NB4 (cell line): ENCODE measurements around the gene OPRD1.

ENCODE experiments used
- MYC ChIP-seq: IDR thresholded peaks from 2 replicates; pipeline ENCODE4 v1.6.1; 2011; ENCODE audit warnings: low read depth, low read length
- POLR2A ChIP-seq: IDR thresholded peaks from 2 replicates; pipeline ENCODE4 v1.6.1; 2011; ENCODE audit warnings: mild to moderate bottlenecking; ENCODE audit not compliant: insufficient read length; ENCODE audit errors: extremely low read depth
- TF ChIP-seq, protein P1 (sequence below): IDR thresholded peaks from one replicate; pipeline ENCODE4 v1.5.1; 2012; ENCODE audit warnings: low read depth, low read length
- TF ChIP-seq, protein P2 (sequence below): IDR thresholded peaks from 2 replicates; pipeline ENCODE4 v1.6.1; 2011; ENCODE audit warnings: low read depth, low read length

DNA sequence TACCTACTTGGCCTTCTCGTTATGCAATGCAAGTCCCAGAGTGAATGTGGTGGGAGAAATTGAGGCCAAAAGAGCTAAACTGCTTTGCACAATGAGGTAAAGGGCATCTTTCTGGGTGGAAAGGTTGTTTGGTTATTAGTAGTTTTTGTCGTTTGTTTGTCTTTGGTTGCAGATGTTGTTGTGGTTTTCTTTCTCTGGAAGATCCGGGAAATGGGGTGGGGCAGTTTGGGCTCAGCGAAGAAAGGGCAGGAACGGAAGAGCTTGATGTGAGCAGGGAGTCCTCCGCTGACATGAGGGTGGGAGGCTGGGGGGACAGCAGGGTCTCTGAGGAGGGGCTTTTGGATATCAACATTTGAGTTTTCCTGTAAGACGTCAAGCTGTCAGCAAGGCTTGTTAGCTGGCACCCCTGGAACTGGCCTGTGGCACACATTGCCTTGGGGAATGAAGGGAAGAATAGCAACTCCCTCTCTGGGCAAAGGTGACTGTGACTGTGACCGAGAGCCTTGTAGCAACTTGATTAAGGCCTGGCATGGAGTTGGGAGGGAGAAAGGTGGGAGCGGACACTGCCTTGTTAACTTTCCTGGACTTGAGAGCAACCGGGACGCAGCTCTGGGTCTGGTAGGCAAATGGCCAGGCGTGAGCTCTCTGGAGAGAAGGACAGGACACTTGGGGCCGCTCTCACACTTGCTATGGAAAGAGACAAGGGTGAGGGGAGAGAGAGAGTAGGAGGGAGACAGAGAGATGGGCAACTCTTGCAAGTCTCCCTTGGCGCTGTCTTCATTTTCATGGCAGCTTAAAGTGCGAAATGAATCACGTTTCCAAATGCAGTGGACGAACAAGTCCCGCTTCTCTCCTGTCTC is 15.4 kb upstream of the OPRD1 start:
- TF ChIP-seq, protein P1, sequence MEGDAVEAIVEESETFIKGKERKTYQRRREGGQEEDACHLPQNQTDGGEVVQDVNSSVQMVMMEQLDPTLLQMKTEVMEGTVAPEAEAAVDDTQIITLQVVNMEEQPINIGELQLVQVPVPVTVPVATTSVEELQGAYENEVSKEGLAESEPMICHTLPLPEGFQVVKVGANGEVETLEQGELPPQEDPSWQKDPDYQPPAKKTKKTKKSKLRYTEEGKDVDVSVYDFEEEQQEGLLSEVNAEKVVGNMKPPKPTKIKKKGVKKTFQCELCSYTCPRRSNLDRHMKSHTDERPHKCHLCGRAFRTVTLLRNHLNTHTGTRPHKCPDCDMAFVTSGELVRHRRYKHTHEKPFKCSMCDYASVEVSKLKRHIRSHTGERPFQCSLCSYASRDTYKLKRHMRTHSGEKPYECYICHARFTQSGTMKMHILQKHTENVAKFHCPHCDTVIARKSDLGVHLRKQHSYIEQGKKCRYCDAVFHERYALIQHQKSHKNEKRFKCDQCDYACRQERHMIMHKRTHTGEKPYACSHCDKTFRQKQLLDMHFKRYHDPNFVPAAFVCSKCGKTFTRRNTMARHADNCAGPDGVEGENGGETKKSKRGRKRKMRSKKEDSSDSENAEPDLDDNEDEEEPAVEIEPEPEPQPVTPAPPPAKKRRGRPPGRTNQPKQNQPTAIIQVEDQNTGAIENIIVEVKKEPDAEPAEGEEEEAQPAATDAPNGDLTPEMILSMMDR = no peak
- TF ChIP-seq, protein P2, sequence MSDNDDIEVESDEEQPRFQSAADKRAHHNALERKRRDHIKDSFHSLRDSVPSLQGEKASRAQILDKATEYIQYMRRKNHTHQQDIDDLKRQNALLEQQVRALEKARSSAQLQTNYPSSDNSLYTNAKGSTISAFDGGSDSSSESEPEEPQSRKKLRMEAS = no peak
- TF ChIP-seq POLR2A = no peak
- no peak for TF ChIP-seq MYC
